Panc1 (cell line): Measurements from ENCODE around the gene SLC6A11.

Source experiments
- POLR2AphosphoS5 ChIP-seq: IDR thresholded peaks from 2 replicates; pipeline ENCODE4 v1.6.1; 2012; ENCODE audit warnings: mild to moderate bottlenecking, low read depth, low read length, moderate library complexity
- TF ChIP-seq, protein P1 (sequence below): fragments of 450-650 bp; IDR thresholded peaks from 2 replicates; pipeline ENCODE4 v1.5.1; 2017; ENCODE audit warnings: mild to moderate bottlenecking

DNA sequence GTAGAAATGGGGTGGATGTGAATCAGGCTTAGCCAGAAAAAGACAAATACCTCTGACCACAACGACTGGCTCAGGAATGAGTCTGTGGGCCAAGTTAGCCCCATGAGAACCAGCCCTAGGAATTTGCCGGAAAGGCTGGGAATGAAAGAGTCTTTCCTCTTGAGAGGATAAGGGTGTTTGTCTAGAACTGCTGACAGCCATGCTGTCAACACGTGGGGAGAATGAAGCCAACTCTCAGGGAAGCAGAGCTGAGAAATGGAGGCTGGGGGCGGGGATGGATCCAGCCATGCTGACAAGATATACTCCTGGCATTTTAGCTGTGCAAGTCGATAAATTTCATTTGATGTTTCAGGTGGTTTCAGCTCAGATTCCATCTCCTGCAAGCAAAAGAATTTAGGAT is 165.9 kb downstream of the SLC6A11 start:
- TF ChIP-seq, protein P1, sequence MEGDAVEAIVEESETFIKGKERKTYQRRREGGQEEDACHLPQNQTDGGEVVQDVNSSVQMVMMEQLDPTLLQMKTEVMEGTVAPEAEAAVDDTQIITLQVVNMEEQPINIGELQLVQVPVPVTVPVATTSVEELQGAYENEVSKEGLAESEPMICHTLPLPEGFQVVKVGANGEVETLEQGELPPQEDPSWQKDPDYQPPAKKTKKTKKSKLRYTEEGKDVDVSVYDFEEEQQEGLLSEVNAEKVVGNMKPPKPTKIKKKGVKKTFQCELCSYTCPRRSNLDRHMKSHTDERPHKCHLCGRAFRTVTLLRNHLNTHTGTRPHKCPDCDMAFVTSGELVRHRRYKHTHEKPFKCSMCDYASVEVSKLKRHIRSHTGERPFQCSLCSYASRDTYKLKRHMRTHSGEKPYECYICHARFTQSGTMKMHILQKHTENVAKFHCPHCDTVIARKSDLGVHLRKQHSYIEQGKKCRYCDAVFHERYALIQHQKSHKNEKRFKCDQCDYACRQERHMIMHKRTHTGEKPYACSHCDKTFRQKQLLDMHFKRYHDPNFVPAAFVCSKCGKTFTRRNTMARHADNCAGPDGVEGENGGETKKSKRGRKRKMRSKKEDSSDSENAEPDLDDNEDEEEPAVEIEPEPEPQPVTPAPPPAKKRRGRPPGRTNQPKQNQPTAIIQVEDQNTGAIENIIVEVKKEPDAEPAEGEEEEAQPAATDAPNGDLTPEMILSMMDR, result no peak
- TF ChIP-seq POLR2AphosphoS5, result no peak
